VCaP (cell line): ENCODE data around the gene AGAP2.

Source experiments
- H3K27ac ChIP-seq: fragments of 450-650 bp; 2 replicates; pipeline ENCODE4 v1.5.1; 2017
- CTCF ChIP-seq: fragments of 450-650 bp; conservative IDR thresholded peaks from 2 replicates; pipeline ENCODE4 v1.5.1; 2017; ENCODE audit warnings: mild to moderate bottlenecking, moderate library complexity

AGAP2 gene

DNA sequence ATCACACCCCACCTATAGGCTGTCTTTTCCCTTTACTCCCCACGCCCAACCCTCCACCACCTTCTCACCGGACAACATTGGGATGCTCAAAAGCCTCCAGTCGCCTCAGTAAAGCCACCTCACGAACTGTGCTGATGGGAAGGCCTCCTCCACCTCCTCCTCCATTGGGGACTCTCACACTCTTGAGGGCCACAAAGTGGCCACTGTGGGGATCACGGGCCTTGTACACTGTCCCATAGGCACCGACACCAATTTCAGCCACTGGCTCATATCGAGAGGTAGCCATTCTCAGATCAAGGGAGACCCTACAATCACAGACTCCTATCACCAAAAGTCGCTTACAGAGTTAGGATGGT, 12.9 kb upstream of the AGAP2 start:
- no peak for TF ChIP-seq CTCF
- H3K27ac ChIP-seq: peak overlapping the region; percentile 90

DNA sequence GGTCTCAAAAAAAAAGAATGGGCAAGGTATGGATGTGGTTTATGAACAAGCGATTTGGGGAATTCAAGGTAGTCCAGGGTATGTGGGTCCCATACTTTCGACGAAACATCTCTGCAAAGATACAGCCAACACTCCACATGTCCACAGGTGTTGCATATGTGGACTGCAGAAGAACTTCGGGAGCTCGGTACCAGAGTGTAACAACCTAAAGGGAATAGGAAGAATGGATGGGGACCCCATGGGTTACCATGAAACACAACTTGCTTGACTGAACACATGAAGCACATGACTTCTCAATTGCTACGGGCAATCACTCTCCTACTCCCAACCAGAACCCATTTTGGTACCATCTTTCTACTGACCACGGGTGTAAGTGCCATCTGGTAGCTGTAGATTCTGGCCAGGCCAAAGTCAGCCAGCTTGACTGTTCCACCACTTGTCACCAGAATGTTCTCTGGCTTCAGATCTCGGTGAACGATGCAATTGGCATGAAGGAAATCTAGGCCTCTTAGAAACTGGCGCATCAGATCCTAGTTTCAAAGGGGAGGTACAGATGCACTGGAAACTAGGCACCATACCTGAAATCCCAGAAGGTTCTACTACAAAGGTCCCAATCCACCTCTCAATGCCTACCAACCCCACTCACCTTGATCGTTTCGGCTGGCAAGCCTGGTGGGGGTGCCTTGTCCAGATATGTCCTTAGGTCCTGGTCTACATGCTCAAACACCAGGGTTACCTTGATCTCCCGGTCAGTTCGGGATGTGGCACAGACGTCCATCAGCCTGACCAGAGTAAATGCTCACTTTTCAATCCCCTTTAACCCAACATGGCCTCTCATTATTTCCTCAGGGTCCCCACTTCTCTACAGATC, 12.3 kb upstream of the AGAP2 start:
- peak overlapping the region; percentile 90 for H3K27ac ChIP-seq
- no peak for TF ChIP-seq CTCF

GRCh38 chr12:57749061-57749460, 10.5 kb upstream of the AGAP2 start:
- H3K27ac ChIP-seq: no peak overlapping the region
- TF ChIP-seq CTCF: no peak

GRCh38 chr12:57746025-57746424, 7.5 kb upstream of the AGAP2 start:
- H3K27ac ChIP-seq: peak overlapping the region; percentile 85; the same call in 1 of the 2 replicates
- TF ChIP-seq CTCF: no peak

GRCh38 chr12:57745485-57745881, 6.9 kb upstream of the AGAP2 start:
- peak overlapping the region; percentile 85 for H3K27ac ChIP-seq
- no peak for TF ChIP-seq CTCF

DNA sequence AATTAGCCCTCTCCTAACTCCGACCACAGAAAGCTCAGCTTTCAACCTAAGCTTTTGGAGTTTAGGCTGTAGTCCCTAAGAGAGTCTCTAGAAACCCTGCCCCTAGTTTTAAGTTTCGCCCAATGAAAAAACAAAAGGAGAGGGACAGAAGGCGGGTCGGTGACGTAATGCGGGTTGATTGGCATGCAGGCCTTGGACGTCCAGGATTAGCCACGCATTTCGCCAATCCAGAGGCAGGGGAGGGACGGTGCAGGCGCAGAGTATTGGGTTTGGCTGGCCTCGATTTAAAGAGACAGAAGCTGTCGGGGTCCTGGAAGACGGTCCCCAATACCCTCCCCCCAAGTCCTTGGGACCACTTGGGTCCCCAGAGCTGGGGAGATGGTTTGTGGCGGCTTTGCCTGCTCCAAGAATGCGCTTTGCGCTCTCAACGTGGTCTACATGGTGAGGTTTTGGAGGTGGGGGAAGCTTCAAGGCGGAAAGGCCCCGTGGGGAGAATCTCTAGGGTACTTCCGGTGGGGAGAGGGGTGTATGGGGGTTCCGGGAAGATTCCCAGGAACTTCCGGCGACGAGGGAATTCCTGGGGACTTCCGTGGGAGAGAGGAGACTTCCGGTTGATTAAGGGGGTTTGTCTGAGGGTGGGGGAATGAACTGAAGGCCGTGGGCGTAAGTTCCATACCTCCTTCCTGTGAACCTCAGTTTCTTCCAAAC, 6.4 kb upstream of the AGAP2 start, which contains the start of gene TSPAN31:
Gene TSPAN31, plus strand, starts transcription at position 263 of the 708 bp plus-strand sequence. Its CDS starts 116 bp downstream, at position 379.
- TF ChIP-seq CTCF: no peak
- H3K27ac ChIP-seq: peak within 1 kb of the TSS; percentile 85

DNA sequence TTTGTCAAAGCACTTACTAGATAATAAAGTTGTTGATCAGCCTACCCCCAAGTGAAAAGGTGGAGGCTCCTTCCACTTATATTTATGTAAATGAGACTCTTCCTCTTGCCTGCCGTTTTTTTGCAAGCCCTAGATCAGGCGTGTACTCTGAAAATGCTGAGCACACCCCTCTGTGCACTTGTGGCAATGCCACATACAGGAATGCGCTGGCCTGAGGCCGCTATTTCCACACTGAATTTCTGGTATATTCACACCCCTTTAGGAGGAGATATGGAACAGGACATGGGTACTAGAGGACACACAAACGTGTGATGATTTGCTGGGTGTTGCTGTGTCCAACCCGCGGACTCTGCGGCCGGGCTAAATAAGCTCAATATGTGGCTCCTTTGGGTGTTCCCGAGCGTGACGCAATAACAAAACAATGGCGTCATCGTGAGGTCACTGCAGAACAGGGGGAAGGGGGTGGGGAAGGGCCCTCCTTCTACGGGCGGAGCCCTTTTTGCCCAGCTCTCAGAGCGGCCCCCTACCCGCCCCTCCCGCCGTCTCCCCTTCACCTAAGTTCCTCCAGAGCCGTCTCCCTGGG, 5.7 kb upstream of the AGAP2 start:
- no peak for TF ChIP-seq CTCF
- peak overlapping the region; percentile 85 for H3K27ac ChIP-seq
